HepG2 (cell line): ENCODE data around the gene C1orf159. TPM values are rescaled to one million over a fixed set of nuclear protein-coding genes. Genes with fewer than 3 reads are reported as not detected.

Experiments used
- ATAC-seq: fragments of 200-7000 bp; cut with Tn5 transposase; 3 replicates; pipeline ENCODE4 v1.9.1; 2020; ENCODE audit warnings: mild to moderate bottlenecking, moderate library complexity
- BruUV-seq: library from RNA; stranded (reverse); fragments of 400-500 nt; replicated peaks from 2 replicates; lab custom pipeline; 2021; lab: Mats Ljungman, UMichigan
- CTCF ChIA-PET: fragments of 300-600 bp; formaldehyde crosslinking; extraction: SDS; loops from one replicate; lab custom pipeline; 2021; ENCODE audit warnings: low total read pairs, inconsistent platforms, low intra/inter-chr PET ratio; lab: Yijun Ruan, JAX
- POLR2A ChIA-PET: fragments of 350-600 bp; sonication (Branson Sonifier 250); formaldehyde crosslinking; loops from one replicate; lab custom pipeline; 2020; ENCODE audit warnings: antibody characterized with exemption, inconsistent platforms; lab: Yijun Ruan, JAX
- DNase-seq: peaks from one replicate; pipeline ENCODE4 v3.0.0-alpha.2; 2015; ENCODE audit warnings: low spot score
- FAIRE-seq: peaks from 3 replicates; lab custom pipeline; 2011; peaks lifted over from hg19 to GRCh38; lab: Jason Lieb, UNC
- H2AFZ ChIP-seq: one replicate; pipeline ENCODE4 v1.6.1; 2011; ENCODE audit warnings: low read length, inconsistent platforms
- H3K27ac ChIP-seq: fragments of 300-600 bp; 3 replicates; pipeline ENCODE4 v1.8.0; 2011; ENCODE audit warnings: mixed run types, mild to moderate bottlenecking, mixed read lengths, low read length, inconsistent platforms; ENCODE audit not compliant: insufficient read depth; ENCODE audit errors: extremely low read length
- H3K27me3 ChIP-seq, 2 experiments: fragments of 200-600 bp in 1 of 2; 2 replicates in 1 of 2; 3 replicates in 1 of 2; pipeline versions ENCODE4 v1.6.0 to v1.8.0; 2011; ENCODE audit warnings: low read length in 2 of 2, mild to moderate bottlenecking in 2 of 2, moderate library complexity in 2 of 2, inconsistent platforms in 1 of 2; ENCODE audit not compliant: insufficient read depth in 2 of 2, control insufficient read depth in 1 of 2
- H3K36me3 ChIP-seq, 2 experiments: fragments of 200-600 bp in 1 of 2; replicated peaks in 1 of 2; 2 replicates in 1 of 2; 3 replicates in 1 of 2; pipeline versions ENCODE4 v1.5.1 to v1.8.0; 2011; ENCODE audit warnings: low read length in 2 of 2, inconsistent platforms in 1 of 2; ENCODE audit not compliant: insufficient read depth in 2 of 2, control insufficient read depth in 1 of 2
- H3K4me1 ChIP-seq: 2 replicates; pipeline ENCODE4 v1.5.1; 2012; ENCODE audit warnings: low read length, inconsistent platforms; ENCODE audit not compliant: insufficient read depth
- H3K4me2 ChIP-seq: 2 replicates; pipeline ENCODE4 v1.6.0; 2011; ENCODE audit warnings: low read depth, low read length, inconsistent platforms
- H3K4me3 ChIP-seq, 3 experiments: fragments of 200-600 bp in 1 of 3; sonication (generic), shearing (Covaris generic) in 1 of 3; replicated peaks in 1 of 3; 2 replicates each; pipeline ENCODE4 v1.5.1; 2011 to 2016; ENCODE audit warnings: low read length in 3 of 3, inconsistent platforms in 2 of 3, low read depth in 2 of 3, mild to moderate bottlenecking in 2 of 3, control low read depth in 1 of 3, mixed read lengths in 1 of 3; ENCODE audit not compliant: insufficient read depth in 1 of 3
- H3K79me2 ChIP-seq: one replicate; pipeline ENCODE4 v1.6.1; 2011; ENCODE audit warnings: low read length, inconsistent platforms; ENCODE audit not compliant: insufficient read depth
- H3K9ac ChIP-seq: 2 replicates; pipeline ENCODE4 v1.6.0; 2011; ENCODE audit warnings: mild to moderate bottlenecking, low read depth, low read length, inconsistent platforms; ENCODE audit not compliant: insufficient read depth
- H3K9me3 ChIP-seq: 2 replicates; pipeline ENCODE4 v1.5.1; 2012; ENCODE audit warnings: mild to moderate bottlenecking, low read length
- H4K20me1 ChIP-seq: 2 replicates; pipeline ENCODE4 v1.6.0; 2011; ENCODE audit warnings: inconsistent platforms, mild to moderate bottlenecking, low read length, moderate library complexity; ENCODE audit not compliant: insufficient read depth
- KLF9 ChIP-seq: IDR thresholded peaks from 2 replicates; pipeline ENCODE4 v1.6.1; 2016; ENCODE audit warnings: low read depth
- NCOA5 ChIP-seq: sonication (generic); formaldehyde crosslinking; IDR thresholded peaks from 2 replicates; pipeline ENCODE4 v1.4.0; 2020; ENCODE audit warnings: missing genetic modification reagents
- UBTF ChIP-seq: sonication (generic); formaldehyde crosslinking; IDR thresholded peaks from 2 replicates; pipeline ENCODE4 v1.4.0; 2020; ENCODE audit warnings: mild to moderate bottlenecking, missing genetic modification reagents
- ZNF687 ChIP-seq: sonication (generic); formaldehyde crosslinking; IDR thresholded peaks from 2 replicates; pipeline ENCODE4 v1.5.1; 2020; ENCODE audit warnings: mild to moderate bottlenecking, missing genetic modification reagents, moderate library complexity
- WGBS: methylation state at CpG from one replicate; pipeline ENCODE4 v1.1.6; 2017; ENCODE audit warnings: low lambda C conversion rate; 5-methylcytosine and 5-hydroxymethylcytosine counted together
- in situ Hi-C: cut with HindIII; loops from 2 replicates; pipeline ENCODE4 v1.10.0; 2017; ENCODE audit warnings: low pct_unique_long_range_greater_than_20kb; ENCODE audit not compliant: extremely low pct_ligation_motif_present
- intact Hi-C: fragments of 100-400 bp; cut with micrococcal nuclease; formaldehyde crosslinking; loops from one replicate; pipeline ENCODE4 v1.10.0; 2022; ENCODE audit not compliant: unreplicated experiment
- polyA plus RNA-seq, 8 experiments: library from polyadenylated mRNA; depleted of rRNA in 3 of 8; stranded (reverse) in 7 of 8; unstranded in 1 of 8; fragments of >200 nt; fragmentation: Illumina TruSeq in 4 of 8; extraction: Trizol in 4 of 8; gene quantifications; 2 replicates each; pipeline versions ENCODE4 v1.2.1 to v1.2.3, GENCODE V29; 2011 to 2016; ENCODE audit warnings: low read depth in 4 of 8, missing spikeins in 1 of 8, mixed read lengths in 1 of 8; ENCODE audit not compliant: insufficient read depth in 1 of 8
- total RNA-seq, 5 experiments: library from RNA; depleted of rRNA; stranded (reverse); fragments of >200 nt; fragmentation: Illumina TruSeq; extraction: Trizol; gene quantifications; 2 replicates each; pipeline ENCODE4 v1.2.3, GENCODE V29; 2016; ENCODE audit warnings: low read depth in 1 of 5

The C1orf159 gene
- total and polyA plus RNA-seq, 2 of the 13 experiments (the other 11 are each of a cell fraction or from before 2014, with no cell fraction given): 3.8 to 6.7 TPM

GRCh38 chr1:1118011-1118875, 2.4 kb upstream of the C1orf159 start:
- Histone ChIP-seq H3K4me1 (peaks cover 44% of the 10 kb centered on the region), H3K27ac (no peak overlapping the region), H3K9ac (no peak overlapping the region), H3K4me3 (0 out of 6 replicates have a peak overlapping the region, but pooled peaks of 1 of the 3 experiments have one; percentile 3), H3K4me2 (no peak overlapping the region; the same call in 1 of the 2 replicates), H2AFZ (no peak overlapping the region), H3K27me3 (peaks cover 7 to 37% of the 10 kb centered on the region in 2 experiments; a peak in 4 of 5 replicates), H3K9me3 (peaks cover 5% of the 10 kb centered on the region), H4K20me1 (no peaks in the 10 kb centered on the region), H3K79me2 (peaks cover 6% of the 10 kb centered on the region), H3K36me3 (peaks cover 2 to 4% of the 10 kb centered on the region in 2 experiments; a peak in 3 of 5 replicates)
- intact Hi-C loops: no loop called here
- ChIA-PET POLR2A (interaction anchor here (0.9 kb wide), 1 partner anchor 46 kb away, joined by 3 read pairs; no protein-coding TSS in a partner anchor), CTCF (no interaction called here)
- TF ChIP-seq NCOA5 (CRISPR knock-in tag): no peak
- 0 out of 2 replicates have a peak, but pooled peaks have one; percentile 25 for TF ChIP-seq UBTF (CRISPR knock-in tag)
- peak; percentile 29; the same call in 1 of the 2 replicates for TF ChIP-seq ZNF687 (CRISPR knock-in tag)
- TF ChIP-seq KLF9 (CRISPR knock-in tag): no peak
- 35% methylated on average over 18 of the region's 33 CpGs for WGBS
- no peak for ATAC-seq
- no peak for DNase-seq
- in situ Hi-C loops: no loop called here
- BruUV-seq: no TSS peak
- FAIRE-seq: no peak
